ENCODE measurements around the gene SURF4.

- TF ChIP-seq REST (IDR thresholded peaks at IDR 0.05; ENCODE audit: insufficient replicate concordance, low read depth) (peak; percentile 29), CTCF (IDR thresholded peaks at IDR 0.05; ENCODE audit: insufficient read depth, low read length) (no peak)
Measured at GRCh38 chr9:133335924-133336811, 39.7 kb downstream of the SURF4 start, which contains the start of gene SURF6.

All from HL-60 (cell line).